K562 (cell line): ENCODE measurements around the gene AIFM3. TPM values are rescaled to one million over a fixed set of nuclear protein-coding genes. Genes with fewer than 3 reads are reported as not detected.

ENCODE experiments used
- BCLAF1 ChIP-seq, 2 experiments: fragments of 450-650 bp in 1 of 2; IDR thresholded peaks; 2 replicates each; pipeline ENCODE4 v1.6.1; 2011 to 2017; ENCODE audit warnings: low read depth in 2 of 2, antibody characterized with exemption in 1 of 2, borderline replicate concordance in 1 of 2, low read length in 1 of 2, mild to moderate bottlenecking in 1 of 2, mixed read lengths in 1 of 2; ENCODE audit not compliant: control insufficient read depth in 1 of 2
- CHD4 ChIP-seq: fragments of 200-600 bp; sonication (generic); IDR thresholded peaks from 3 replicates; pipeline ENCODE4 v1.6.1; 2012; ENCODE audit warnings: low read depth, mild to moderate bottlenecking, mixed read lengths, low read length, inconsistent platforms; ENCODE audit not compliant: insufficient read depth, insufficient replicate concordance, poor library complexity, severe bottlenecking
- FOXK2 ChIP-seq, 2 experiments: fragments of 450-650 bp; IDR thresholded peaks in 1 of 2; conservative IDR thresholded peaks in 1 of 2; 2 replicates each; pipeline ENCODE4 v1.6.1; 2016; ENCODE audit warnings: low read depth in 2 of 2, mild to moderate bottlenecking in 1 of 2
- TEAD4 ChIP-seq, 2 experiments: sonication (generic) in 1 of 2; formaldehyde crosslinking in 1 of 2; IDR thresholded peaks; 2 replicates each; pipeline versions ENCODE4 v1.6.1 to v1.8.0; 2012 to 2022; ENCODE audit warnings: borderline replicate concordance in 1 of 2, inconsistent platforms in 1 of 2, low read length in 1 of 2, mild to moderate bottlenecking in 1 of 2, missing genetic modification reagents in 1 of 2
- ZFP91 ChIP-seq: sonication (generic); formaldehyde crosslinking; IDR thresholded peaks from 2 replicates; pipeline ENCODE4 v1.8.0; 2022; ENCODE audit warnings: mild to moderate bottlenecking, missing genetic modification reagents
- ZFX ChIP-seq: sonication (generic); formaldehyde crosslinking; IDR thresholded peaks from 2 replicates; pipeline ENCODE4 v1.8.0; 2022; ENCODE audit warnings: mild to moderate bottlenecking, missing genetic modification reagents, moderate library complexity
- ZNF584 ChIP-seq: fragments of 200-800 bp; sonication (Bioruptor generic); IDR thresholded peaks from 2 replicates; pipeline ENCODE4 v1.6.1; 2016; ENCODE audit warnings: low read depth, mild to moderate bottlenecking, missing genetic modification characterization, missing compliant biosample characterization
- polyA plus RNA-seq, 8 experiments: library from polyadenylated mRNA; depleted of rRNA in 4 of 8; stranded (reverse) in 5 of 8; unstranded in 3 of 8; fragments of >200 nt; fragmentation: Nextera tagmentation in 2 of 8; fragmentation: Illumina TruSeq in 1 of 8; extraction: Ambion mirVana in 2 of 8; extraction: Trizol in 1 of 8; gene quantifications; 2 replicates each; pipeline versions ENCODE4 v1.2.1 to v1.2.3, GENCODE V29; 2011 to 2014; ENCODE audit warnings: inconsistent platforms in 1 of 8, missing spikeins in 1 of 8
- total RNA-seq, 7 experiments: library from RNA; depleted of rRNA in 6 of 7; stranded (reverse); fragments of >200 nt in 6 of 7; fragmentation: Illumina TruSeq in 2 of 7; extraction: Trizol in 2 of 7; gene quantifications; 2 replicates each; pipeline versions ENCODE4 v1.2.1 to v1.2.3, GENCODE V29; 2011 to 2021; ENCODE audit warnings: low replicate concordance in 1 of 7

Gene AIFM3
- total and polyA plus RNA-seq, 9 of the 15 experiments (the other 6 are each of a cell fraction or from before 2014, with no cell fraction given) = 0.03 to 0.20 (median 0.07) TPM; not detected in 1

GRCh38 chr22:20953342-20953608, 13.8 kb upstream of the AIFM3 start (continued):
- no peak for TF ChIP-seq BCLAF1 (IDR thresholded peaks at IDR 0.05; ENCODE audit: borderline replicate concordance in 1 of 2, control insufficient read depth in 1 of 2, low read depth in 2 of 2, low read length in 1 of 2)
- no peak for TF ChIP-seq ZNF584 (CRISPR knock-in tag)
- TF ChIP-seq ZFP91 = peak; percentile 35; the same call in 1 of the 2 replicates
- 0 out of 2 replicates have a peak, but pooled peaks have one; percentile 10 for TF ChIP-seq ZFX
- no peak for TF ChIP-seq TEAD4 (IDR thresholded peaks at IDR 0.05; ENCODE audit: low read length)
- TF ChIP-seq TEAD4 (CRISPR knock-in tag; IDR thresholded peaks at IDR 0.05; ENCODE audit: borderline replicate concordance) = no peak
- TF ChIP-seq FOXK2 (conservative IDR thresholded peaks at IDR 0.05 in 1 of 2, IDR thresholded peaks at IDR 0.05 in 1 of 2; ENCODE audit: low read depth in 2 of 2) = 0 out of 4 replicates have a peak, but pooled peaks of 1 of the 2 experiments have one; percentile 25
- TF ChIP-seq CHD4 = no peak
- TF ChIP-seq, all 486 proteins: peak for 10
